CD4-positive, alpha-beta T cell treated with Interleukin-21 for 1 hour (primary cell): ENCODE measurements around the gene ARID5B.

Experiments
- DNase-seq: peaks from one replicate; pipeline ENCODE4 v3.0.0-alpha.2; 2020

Gene ARID5B

DNA sequence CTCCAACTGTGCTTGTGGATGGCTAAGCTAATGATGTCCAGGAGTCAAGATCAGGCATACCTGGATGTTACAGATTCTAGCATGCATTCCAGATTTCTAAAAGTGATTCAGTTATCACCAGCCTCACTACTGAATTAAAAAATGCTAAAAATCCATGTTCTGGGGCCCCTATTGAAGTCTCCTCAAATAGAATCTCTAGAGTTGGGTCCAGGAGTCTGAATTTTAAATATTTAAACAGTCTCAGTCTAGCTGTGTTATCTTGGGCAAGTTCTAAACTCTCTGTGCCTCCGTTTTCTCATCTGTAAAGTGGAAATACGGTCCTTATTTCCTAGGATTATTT, 5.0 kb downstream of the ARID5B start:
- DNase-seq = no peak

DNA sequence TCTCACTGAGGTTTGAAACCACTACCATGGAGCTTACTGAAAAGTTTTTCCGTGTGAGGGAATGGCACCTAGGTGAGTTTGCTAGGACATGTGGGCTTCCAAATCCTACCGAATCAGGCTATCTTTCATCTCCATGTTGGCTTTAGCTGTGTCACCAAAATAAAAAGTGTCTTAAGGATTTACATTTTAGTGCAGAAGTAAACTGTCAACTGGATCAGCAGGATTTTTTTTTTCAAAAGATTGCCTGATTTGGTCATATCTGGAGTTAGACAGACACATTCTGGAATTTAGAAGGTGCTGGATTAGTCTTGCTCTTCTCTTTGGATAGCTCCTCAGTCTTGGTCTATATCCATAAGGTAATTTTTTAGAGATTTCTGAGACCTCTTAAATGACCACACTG, 5.5 kb downstream of the ARID5B start:
- no peak for DNase-seq

DNA sequence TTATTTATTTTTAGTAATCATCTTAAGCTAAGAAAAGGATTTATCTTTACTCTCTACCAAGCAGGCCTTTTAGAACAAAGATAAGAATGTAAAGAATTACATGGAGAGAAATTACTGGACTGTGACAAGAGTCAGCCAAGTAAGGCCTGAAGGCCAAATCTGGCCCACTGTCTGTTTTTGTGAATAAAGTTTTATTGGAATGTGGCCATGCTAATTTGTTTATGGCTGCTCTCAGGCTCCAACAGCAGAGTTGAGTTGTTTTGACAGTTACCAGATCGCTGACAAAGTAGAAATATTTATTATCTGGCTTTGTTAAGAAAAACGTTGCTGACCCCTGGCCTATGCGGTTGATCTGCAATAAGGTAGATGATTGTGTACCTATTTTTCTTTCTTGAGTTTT, 6.1 kb downstream of the ARID5B start:
- no peak for DNase-seq

DNA sequence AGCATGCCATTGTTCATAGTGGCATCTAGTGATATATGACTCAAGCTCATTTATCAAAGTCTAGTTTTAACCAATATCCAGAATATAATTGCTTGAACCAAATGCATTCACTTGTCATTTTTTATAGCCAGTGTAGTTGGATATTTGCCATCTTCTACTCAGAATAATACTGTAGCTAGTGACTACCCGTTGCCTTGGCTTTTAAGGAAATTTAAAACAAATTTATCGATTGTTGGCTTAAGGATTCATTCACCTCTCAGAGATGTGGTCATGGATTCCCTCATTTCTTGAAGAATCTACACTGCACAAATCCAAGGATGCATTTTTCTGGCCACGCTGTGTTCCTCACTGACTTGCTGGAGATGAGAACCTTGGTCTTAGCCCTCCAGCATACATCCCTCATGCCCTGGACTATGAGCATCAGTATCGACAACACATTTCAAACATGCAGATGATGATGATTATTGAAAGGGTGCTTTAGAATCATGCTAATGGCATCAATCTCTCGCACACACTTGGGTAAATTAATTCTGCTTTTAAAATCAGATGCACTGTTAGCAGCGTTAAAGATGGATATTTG, 8.8 kb downstream of the ARID5B start:
- DNase-seq = no peak

DNA sequence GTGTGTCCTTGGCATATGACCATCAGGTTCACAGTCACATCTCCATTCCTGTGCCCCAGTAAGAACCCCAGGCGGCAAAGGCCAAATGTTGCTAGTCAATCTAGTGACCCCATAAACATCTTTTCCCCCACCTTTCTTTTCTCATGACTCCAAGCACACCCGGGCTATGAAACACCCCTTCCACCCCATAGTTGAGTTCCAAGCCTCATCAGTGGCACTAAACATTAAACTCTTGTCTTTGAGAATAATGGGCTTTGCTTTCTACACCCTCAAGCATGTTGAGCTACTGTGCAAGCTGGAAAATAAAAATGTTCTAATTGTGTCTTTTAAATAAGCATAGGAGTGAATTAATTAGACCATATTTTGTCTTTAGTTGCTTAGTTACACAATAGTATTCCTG, 9.4 kb downstream of the ARID5B start:
- DNase-seq = no peak

DNA sequence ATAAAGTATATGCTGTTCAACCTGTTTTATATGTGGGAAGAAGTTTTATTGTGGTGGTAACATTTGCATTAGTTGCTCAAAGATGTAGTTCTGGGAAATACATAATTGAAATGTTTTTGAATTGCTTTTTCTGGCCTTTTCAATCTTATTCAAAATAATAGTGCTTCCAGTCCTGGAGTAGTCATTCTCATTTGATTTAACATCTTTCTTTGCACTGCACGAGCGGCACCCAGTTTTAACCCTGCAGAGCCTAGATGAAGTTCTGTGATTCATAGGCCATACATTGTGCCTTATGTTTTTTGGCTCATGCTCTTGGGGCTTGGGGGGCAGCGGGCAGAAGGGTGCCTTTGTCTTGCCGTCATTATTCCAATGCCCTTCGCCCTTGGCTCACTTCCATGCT, 9.9 kb downstream of the ARID5B start:
- DNase-seq = no peak

DNA sequence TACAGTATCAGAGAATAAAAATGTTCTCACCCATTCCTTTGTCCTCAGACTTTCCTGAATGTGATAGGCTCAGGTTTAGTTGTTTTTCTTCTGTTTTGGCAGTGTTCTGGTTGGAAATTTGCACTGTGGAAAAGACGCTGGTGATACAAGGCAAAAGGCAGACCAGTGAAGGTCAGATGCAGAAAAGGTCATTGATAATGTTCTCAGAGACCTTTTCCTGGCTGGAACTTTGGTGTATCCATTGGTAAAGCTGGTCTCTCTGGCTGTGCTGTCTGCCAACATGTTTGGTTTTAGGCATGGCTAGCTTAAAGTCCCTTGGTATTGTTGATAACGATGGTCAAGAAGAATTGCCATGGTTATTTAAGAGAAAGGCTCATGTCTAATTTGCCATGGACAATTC, 11.5 kb downstream of the ARID5B start:
- DNase-seq = no peak

DNA sequence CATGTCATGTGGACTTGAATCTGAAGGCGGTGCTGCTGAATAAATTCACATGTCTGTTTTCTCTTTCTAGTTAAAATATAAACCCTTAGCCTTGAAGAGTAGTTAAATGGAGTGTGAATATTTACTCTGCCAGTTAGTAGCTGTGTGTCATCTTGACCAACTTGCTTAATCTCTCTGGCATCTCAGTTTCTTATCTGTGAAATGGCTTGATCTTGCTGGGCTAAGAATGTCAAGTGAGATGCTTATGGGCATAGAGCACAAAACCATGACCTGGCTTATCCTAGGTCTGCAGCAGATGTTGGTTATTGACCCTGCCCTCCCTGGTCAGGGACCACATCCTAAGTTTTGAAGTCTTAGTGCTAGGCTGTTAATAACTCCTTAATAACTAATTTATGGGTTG, 16.6 kb downstream of the ARID5B start:
- no peak for DNase-seq

DNA sequence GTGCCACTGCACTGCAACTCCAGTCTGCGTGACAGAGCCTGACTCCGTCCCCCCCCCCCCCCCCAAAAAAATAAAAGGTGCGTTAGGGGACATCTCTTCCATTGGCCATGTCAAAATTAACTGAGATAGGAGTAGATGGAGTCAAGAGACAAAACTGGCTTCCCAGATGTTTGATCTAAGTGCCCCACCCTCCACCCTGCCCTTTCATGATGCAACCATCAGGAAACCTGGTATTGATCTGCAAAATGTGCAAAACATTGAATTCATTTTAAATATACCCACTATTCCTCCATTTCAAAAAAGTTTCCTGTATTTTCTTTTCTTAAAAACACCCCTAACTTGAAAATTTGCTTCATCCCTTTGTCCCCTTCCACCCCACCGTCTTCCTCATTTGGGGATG, 17.5 kb downstream of the ARID5B start:
- DNase-seq = no peak

DNA sequence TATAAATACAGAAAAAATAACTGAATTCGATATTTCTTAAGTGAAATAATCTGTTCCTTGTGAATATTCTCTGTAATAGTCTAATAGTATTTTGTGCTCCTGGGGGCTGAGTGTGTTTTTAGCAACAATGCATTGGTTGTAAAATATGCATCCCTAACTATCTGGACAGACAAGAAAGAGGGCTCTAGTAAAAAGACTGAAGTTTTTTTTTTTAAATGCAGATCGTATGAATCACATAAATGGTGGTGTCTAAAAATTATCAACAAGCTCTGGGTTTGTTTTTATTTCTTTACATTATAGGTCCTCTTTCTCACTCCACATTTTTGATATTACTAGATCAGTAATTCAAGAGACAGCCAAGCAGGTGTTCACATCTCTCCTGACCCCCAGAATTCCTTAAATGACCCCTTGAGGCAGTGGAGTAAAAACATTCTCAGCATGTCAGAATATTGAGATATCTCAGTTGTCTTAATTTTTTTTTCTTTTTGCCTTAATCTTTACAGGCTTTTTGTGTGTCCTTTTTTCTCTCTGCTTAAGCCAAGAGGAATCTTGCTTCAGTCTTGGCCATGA, 18.2 kb downstream of the ARID5B start:
- no peak for DNase-seq

DNA sequence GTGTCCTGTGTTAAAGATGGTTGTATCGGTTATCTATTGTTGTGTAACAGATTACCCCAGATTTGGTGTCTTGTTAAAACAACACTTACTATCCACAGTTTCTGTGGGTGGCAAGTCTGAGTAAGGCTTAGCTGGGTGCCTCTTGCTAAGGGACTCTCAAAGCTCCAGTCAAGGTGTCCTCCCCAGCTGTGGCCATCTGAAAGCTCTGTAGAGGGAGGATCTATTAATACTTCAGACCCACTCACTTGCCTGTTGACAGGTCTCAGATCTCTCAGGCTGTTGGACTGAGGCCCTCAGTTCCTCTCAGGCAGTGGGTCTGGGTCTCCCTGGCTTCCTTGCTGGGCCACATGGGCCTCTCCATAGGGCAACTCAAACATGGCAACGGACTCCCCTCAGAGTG, 19.6 kb downstream of the ARID5B start:
- DNase-seq = no peak

DNA sequence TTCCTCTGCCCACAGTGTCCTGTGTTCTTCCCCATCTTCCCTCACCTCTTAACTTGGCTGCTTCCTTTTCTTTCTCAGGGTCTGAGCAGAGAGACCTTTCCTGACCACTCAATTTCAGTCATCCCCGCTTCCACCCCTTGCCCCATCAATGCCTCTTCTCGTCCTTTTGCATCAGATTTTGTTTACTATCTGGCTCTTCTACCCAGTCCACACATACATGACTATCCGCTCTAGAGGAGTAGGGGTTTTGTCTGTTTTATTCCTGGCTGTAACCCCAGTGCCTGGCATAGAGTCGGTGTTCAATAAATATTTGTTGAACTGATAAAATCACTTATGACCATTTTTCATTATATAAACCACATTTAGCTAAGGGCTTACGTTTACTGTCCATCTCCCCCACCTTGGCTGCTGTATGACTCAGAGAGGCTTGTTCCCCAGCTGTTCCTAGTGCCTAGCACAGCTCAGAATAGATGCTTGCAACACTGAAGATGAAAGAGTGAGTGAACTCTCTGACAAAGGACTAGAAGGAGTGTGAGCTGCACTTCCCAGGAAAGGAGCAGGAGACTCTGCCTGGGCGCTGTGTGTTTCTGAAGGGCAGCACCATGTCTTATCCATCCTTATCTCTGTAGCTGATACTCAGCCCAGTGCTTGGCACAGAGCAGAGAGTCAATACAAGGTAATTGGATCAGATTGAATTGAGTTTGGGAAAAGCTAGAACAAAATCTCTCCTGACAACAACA, 21.9 kb downstream of the ARID5B start:
- no peak for DNase-seq

DNA sequence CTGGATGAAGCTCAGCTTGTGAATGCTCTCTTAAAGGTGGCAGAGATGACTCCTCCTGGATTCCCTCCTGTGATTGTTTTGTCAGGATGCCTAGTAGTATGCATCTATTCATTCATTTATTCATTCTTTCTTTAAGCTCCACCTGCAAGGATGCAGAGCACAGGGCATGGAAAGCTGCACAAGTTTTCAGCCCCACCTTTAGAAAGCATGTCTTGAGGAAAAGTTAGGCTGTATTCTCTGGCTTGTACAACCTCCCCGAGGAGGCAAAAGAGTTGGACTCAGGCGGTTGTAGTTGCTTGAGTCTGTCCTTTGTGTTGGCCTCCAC, 22.4 kb downstream of the ARID5B start:
- DNase-seq = no peak

DNA sequence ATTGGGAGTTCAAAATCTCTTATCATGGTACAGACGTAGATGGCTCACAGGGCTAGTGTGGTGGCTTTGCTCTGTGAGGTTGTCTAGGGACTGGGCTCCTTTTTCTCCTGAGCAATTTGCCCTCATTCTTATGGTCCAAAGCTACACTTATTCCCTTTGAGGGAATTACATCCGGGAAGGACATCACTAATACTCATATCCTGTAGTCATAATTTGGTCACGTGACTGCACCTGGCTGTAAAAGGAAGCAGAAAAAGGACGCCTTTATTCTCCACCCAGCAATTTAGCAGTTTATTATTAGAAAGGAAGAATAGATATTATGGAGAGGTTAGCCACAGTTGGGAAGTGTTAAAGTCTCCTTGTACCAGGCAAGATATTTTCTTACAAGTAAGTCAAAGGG, 28.1 kb downstream of the ARID5B start:
- no peak for DNase-seq

DNA sequence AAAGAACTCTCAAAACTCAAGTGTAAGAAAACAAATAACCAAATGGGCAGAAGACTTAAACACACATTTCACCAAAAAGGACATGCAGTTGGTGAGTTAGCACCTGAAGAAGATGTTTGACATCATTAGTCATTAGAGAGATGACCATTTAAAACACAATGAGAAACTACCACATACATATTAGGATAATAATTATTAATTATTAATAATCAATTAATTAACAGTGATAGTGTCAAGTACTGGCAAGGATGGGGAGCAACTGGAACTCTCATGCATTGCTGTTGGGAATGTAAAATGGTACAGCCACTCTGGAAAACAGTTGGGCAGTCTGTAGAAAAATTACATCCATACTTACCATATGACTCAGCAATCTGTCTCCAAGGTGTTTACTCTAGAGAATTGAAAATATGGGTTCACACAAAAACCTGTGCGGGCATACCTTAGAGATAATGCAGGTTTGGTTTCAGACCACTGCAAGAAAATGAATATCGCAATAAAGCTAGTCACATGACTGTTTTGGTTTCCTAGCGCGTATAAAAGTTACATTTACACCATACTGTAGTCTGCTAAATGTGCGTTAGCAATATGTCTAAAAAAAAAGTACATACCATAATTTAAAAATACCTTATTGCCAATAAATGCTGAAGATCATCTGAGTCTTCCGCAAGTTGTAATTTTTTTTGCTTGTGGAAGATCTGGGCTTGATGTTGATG, 30.3 kb downstream of the ARID5B start:
- no peak for DNase-seq

DNA sequence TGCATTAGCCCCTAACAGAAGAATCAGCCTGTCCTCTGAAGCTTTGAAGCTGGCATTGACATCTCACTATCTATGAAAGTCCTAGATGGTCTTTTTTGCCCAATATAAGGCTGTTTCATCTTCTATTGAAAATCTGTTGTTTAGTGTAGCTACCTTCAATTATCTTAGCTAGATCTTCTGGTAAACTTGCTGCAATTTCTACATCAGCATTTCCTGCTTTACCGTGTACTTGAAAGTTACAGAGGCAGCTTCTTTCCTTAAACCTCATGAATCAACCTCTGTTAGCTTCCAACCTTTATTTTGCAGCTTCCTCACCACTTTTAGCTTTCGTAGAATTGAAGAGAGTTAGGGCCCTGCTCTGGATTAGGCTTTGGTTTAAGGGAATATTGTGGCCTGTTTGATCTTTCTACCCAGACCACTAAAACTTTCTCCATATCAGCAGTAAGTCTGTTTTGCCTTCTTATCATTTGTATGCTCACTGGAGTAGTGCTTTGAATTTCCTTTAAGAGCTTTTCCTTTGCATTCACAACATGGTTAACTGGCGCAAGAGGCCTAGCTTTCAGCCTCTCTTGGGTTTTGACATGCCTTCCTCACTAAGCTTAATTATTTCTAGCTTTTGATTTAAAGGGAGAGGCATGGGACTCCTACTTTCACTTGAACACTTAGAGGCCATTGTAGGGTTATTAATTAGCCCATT, 32.5 kb downstream of the ARID5B start:
- peak; percentile 31 for DNase-seq

DNA sequence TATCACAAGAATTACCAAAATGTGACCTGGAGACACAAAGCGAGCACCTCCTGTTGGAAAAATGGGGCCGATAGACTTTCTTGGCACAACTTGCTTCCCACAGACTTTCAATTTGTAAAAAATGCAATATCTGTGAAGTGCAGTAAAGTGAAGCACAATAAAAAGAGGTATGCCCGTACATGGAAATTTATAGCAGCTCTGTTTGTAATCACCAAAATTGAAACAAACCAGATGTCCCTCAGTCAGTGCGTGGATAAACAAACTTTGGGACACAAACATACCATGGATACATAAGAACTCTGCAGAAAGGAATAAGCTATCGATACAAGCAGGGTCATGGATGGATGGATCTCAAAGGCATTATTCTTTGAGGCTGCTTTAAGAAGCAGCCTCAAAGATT, 33.6 kb downstream of the ARID5B start:
- no peak for DNase-seq

DNA sequence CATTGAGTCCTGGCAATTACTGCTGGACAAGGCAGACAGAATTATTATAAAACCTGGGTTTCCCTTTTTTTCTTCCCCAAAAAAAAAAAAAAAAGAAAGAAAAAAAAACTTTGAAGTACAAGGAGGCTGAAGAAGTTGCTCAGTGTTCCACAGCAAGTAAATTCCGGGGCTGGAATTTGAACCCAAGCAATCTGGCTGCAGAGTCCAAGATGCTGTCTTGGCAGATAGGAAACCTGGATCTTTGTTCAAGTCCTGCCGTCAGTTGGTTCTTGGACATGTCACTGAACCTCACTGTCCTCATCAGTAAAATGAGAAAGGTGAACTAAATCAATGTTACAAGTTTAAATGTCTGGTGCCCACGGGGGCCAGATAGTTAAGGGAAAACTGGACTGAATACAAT, 35.3 kb downstream of the ARID5B start:
- DNase-seq = no peak

DNA sequence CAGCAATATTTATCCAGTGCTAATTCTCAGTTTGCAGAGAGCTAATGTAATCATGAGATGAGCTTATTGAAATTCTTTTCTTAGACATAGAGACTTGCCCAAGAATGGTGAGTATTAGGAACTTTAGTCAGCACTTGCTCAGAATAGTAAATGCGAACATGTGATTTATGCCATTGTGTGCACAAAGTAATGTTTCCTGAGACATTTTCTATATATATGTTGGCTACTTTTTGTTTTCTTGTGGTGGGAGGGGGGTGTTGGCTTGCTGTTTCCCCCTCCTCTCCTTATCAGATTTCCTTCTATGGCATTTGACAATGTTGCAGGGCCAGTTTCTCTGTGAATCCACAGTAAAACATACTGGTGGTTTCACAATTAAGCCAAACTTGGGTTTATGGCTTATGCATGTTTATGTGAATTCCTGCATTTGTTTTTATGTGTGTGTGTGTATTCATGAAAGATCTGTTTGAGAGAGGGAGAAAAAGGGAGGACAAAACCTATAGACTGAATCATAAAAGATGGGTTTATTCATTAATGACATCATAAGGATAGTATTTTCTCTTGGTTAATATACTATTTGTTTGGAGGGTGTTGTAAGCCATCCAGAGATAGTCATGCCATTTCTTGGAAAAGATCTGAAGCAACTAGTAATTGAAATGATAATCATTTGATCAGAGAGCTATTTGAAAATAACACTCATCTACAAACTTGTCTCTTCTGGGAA, 36.3 kb downstream of the ARID5B start:
- DNase-seq = peak; percentile 31

DNA sequence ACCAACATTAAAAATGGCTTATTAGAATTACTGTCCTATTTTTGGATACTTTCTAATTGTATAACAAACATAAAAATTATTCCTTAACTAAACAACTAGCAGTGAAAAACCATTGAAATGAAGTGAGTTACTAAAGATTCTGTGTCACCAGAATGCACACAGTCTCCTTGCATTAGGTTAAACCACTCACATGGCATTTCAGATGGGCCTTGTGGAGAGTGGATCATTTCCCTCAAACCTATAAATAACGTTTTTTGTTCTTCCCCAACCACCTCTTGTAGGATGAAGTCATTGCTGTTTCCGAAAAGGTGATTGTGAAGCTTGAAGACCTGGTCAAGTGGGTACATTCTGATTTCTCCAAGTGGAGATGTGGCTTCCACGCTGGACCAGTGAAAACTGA, 38.4 kb downstream of the ARID5B start:
- no peak for DNase-seq

DNA sequence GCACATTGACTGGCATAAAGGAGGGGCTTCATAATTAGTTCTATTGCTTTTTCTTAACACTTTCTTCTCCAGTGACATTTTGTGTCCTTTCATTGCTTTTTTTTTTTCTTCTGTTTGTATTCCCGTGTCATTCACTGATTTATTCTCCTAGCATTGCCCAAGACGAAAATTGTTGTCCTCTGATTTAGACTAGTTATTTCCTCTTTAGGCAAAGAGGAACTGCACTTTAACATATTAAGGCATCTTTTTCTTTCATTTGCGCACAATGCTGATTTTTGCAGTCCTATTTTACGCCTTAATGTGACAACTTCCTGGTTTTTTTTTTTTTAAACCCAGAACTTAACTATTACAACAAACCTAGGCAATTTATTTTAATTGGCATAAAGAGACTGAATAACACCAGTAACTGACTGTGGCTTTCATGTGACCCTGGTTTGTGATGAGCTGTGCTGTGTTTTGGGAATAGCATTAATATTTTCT, 39.7 kb downstream of the ARID5B start:
- peak; percentile 52 for DNase-seq

DNA sequence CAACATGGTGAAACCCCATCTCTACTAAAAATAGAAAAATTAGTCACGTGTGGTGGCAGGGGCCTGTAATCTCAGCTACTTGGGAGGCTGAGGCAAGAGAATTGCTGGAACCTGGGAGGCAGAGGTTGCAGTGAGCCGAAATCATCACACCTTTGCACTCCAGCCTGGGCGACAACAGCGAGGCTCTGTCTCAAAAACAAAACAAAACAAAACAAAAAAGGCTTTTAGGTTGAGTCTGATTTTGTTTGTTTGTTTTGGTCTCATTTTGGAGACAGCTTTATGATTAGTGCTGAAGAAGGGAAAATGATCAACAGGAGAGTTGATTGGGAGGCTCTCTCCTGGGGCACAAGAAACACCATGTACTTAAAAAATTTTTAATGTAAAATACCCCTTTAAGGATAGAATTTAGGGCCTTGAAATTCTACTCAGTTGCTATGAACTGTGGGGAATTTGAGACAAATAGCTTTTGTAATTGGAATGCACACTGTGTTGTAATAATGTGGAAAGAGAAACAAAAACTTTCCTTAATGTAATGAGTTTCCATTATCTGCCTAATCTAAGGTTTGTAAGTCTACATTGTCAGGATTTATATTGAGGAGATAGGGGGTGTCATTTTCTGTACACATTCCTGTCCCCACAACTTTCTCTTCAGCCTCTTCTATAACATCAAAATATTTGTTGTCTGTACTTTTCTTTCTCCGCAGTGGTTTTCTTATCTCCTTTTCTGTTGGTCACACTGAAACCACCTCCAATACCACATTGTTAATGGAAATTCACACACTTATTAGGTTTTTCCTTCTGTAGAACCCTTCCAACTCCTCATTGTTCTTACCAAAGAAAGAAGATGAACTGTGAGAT, 41.3 kb downstream of the ARID5B start:
- DNase-seq = peak; percentile 68
